ENCODE data around the gene EVPLL.
"Not testable (repeated sequence)": the region's sequence is repeated elsewhere in the genome, so short reads cannot be mapped to it uniquely, and the experiment has no call there.

Gene EVPLL

GRCh38 chr17:18379246-18380146 is 1.9 kb downstream of the EVPLL start:
- no peak for FAIRE-seq

DNA sequence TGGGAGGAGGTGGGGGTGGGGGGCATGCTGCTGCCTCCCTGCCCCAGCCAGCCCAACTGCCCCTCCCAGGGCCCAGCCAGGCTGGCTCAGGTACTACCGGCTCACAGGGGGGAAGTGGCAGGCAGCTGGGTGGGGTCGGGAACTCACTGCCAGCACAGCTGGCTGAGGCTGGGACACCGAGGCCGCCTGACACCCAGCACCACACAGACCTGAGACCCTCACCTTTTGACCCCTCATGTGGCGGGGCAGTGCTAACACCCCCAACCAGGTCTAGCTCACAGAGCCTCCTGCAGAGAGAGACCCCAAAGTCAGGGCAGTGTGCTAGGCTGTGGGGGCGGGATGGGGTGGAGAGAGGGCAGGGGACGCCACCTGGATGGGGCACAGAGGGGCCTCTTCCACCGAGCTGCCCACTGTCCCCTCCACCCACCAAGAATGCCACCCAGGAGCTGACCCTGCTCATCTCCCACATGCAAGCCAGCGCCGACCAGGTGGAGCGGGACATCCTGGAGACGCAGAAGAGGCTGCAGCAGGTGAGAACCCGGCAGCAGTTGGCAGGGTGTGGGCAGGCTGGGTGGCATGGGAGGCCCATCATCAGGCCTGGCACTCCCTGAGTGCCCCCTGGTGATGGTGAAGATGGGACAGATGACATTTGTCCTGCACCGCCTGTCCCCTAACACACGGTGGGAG is 3.0 kb downstream of the EVPLL start:
- FAIRE-seq: no peak

- no peak for FAIRE-seq
Measured at GRCh38 chr17:18381158-18381952, 3.8 kb downstream of the EVPLL start.

GRCh38 chr17:18381953-18382245 is 4.3 kb downstream of the EVPLL start:
- no peak for FAIRE-seq

DNA sequence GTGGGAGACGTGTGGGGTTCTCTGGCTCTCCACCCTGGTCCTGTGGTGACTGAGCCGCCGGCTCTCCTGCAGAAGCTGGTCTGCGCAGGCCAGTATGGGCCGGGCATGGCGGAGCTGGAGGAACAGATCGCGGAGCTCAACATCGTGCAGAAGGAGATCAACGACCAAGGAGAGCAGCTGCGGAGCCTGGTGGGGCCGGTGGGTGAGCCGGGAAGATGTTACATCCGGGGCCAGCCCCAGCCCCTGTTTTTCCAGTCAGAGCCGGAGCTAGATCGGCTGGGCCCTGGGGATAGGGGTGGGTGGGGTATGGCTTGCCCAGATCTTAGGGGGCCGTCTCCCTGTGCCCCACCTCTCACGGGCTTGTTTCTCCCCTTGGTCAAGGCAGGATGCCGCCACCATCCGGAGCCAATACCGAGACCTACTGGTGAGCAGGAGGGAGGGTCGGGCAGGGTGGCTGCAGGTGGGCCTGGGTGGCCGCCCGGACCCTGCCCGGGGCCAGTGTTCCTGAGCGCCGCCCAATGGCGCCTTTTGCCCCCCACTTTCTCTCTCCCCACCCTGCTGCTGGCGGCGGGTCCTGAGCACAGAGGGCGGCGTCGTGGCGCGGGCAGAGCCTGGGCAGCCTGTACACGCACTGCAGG is 5.0 kb downstream of the EVPLL start:
- no peak for FAIRE-seq

GRCh38 chr17:18383079-18383481 is 5.5 kb downstream of the EVPLL start:
- not testable (repeated sequence) for FAIRE-seq

DNA sequence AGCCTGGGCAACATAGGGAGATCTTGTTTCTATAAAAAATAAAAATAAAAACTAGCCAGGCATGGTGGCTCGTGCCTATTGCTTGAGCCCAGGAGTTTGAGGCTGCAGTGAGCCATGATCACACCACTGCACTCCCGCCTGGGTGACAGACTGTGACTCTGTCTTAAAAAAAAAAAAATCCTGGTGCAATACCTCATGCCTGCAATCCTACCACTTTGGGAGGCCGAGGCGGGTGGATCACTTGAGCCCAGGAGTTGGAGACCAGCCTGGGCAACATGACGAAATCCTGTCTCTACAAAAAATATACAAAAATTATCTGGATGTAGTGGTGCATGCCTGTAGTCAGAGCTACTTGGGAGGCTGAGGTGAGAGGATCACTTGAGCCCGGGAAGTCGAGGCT is 6.7 kb downstream of the EVPLL start:
- FAIRE-seq: not testable (repeated sequence)

DNA sequence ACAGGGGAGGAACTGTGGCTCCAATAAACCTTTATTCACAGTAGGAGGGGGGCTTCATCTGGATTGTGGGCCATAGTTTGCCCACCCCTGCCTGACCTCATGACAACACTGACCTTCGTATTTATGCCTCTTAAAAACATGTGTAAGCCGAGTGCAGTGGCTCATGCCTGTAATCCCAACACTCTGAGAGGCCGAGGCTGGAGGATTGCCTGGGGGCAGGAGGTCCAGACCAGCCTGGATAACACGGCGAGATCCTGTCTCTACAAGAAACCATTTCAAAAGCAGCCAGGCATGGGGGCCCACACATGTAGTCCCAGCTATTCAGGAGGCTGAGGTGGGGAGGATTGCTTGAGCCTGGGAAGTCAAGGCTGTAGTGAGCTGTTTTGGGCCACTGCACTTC is 10.0 kb downstream of the EVPLL start:
- FAIRE-seq: not testable (repeated sequence)

- FAIRE-seq: not testable (repeated sequence)
Measured at GRCh38 chr17:18388266-18388665, 10.7 kb downstream of the EVPLL start.

DNA sequence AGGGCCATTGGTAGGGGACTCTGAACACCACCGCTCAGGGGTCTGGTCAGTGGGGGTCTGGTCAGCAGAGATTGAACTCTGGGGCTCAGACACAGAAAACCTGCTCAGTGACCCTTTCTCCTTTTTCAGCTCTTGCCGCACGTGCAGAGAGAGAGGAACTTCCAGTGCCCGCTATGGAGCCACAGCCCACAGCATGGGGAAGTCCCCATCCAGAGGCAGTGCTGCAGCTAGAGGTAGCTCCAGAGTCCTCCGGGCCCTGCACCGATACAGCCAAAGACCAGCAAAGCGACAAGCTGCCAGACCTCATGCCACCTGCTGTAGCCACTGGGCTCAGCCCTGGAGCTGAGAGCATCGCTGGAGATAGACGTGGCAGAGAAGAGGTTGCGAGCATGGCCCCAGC is 11.2 kb downstream of the EVPLL start:
- not testable (repeated sequence) for FAIRE-seq

GRCh38 chr17:18401872-18402590 is 24.5 kb downstream of the EVPLL start:
- FAIRE-seq: not testable (repeated sequence)

DNA sequence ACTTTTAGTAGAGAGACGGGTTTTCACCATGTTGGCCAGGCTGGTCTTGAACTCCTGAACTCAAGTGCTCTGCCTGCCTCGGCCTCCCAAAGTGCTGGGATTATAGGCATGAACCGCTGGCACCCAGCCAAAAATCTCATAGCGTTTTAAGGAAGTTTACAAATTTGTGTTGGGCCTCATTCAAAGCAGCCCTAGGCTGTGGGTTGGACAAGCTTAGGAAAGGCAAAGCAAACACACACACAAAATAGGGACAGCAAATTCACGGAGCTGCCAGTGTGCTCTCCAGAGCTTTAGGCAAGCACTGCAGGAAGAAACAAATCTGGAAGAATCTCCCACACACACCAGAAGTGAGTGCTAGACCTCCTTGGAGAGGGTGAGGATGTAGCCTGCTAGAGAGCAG is 25.6 kb downstream of the EVPLL start:
- not testable (repeated sequence) for FAIRE-seq

- not testable (repeated sequence) for FAIRE-seq
Measured at GRCh38 chr17:18403604-18404003, 26.0 kb downstream of the EVPLL start.

DNA sequence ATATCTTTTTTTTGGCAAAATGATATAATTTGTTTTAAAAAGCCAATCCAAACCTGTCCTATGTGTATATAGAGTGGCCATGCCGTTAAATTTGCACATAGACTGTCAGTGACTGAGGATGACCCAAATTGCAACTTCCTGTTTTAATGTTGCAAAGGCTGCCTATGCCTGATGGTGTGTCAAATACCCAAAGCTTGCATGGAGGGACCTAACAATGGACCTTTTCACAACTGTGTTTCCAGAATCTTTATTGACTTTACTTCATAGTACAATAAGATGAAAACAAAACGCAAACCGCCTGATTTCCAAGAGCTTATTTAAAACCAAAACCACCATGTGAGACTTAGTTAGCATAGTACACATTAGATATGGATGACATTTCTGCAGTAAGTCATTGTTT is 31.3 kb downstream of the EVPLL start:
- FAIRE-seq: not testable (repeated sequence)

GRCh38 chr17:18409321-18409720 is 31.7 kb downstream of the EVPLL start:
- not testable (repeated sequence) for FAIRE-seq

- FAIRE-seq: not testable (repeated sequence)
Measured at GRCh38 chr17:18410736-18411135, 33.2 kb downstream of the EVPLL start.

DNA sequence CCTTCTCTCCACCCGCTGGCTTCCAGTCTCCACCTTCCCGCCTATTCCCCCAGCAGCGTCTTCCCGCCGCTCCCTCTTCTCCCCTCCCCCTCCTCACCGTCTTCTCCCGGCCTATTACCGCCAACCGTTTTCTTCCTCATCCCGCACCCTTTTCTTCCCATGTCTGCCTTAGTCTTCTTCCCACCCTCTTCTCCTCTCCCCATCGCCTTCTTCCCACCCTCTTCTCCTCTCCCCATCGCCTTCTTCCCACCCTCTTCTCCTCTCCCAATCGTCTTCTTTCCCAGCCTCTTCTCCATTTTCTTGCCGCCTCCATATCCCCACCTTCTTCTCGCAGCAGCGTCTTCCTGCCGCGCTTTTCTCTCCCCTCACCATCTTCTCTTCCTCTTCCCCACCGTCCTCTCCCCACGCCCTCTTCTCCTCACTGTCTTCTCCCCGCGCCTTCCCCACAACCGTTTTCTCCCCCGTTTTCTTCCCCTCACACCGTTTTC is 33.8 kb downstream of the EVPLL start:
- FAIRE-seq: not testable (repeated sequence)

- FAIRE-seq: not testable (repeated sequence)
Measured at GRCh38 chr17:18412001-18412538, 34.5 kb downstream of the EVPLL start.

GRCh38 chr17:18421521-18421920 is 43.9 kb downstream of the EVPLL start:
- not testable (repeated sequence) for FAIRE-seq

- not testable (repeated sequence) for FAIRE-seq
Measured at GRCh38 chr17:18422464-18422863, 44.9 kb downstream of the EVPLL start.

DNA sequence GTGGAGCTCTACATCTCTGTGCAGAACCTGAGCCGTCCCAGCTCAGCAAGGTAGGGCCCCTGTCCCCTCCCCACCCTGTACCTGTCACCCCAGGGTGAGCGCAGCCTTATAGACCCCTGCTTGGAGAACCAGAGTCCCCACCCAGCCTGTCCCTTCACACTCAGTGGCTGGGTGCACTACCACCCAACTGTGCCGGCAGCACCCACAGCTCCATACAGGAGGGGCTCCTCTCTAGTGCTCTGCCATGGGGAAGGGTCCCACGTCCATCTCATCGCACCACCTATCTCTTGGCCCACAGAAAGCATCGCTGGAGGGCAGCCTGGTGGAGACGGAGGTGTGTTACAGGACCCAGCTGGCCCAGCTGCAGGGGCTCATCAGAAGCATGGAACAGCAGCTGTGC is 45.4 kb downstream of the EVPLL start:
- FAIRE-seq: not testable (repeated sequence)

Data from colon (tissue), 2 donors.